ENCODE measurements around the gene RPL35A.
"Not testable (repeated sequence)": the region's sequence is repeated elsewhere in the genome, so short reads cannot be mapped to it uniquely, and the experiment has no call there.

The RPL35A gene

DNA sequence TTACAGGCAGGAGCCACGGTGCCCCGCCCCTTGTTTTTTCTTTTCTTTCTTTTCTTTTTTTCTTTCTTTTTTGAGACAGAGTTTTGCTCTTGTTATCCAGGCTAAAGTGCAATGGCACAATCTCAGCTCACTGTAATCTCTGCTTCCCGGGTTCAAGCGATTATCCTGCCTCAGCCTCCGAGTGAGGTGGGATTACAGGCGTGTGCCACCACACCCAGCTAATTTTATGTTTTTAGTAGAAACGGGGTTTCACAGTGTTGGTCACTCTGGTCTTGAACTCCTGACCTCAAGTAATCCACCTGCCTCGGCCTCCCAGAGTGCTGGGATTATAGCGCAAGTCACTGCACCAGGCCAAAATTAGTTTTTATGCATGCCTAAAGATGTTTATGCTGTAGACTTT lies 2.5 kb downstream of the RPL35A start:
- DNase-seq, result no peak

DNA sequence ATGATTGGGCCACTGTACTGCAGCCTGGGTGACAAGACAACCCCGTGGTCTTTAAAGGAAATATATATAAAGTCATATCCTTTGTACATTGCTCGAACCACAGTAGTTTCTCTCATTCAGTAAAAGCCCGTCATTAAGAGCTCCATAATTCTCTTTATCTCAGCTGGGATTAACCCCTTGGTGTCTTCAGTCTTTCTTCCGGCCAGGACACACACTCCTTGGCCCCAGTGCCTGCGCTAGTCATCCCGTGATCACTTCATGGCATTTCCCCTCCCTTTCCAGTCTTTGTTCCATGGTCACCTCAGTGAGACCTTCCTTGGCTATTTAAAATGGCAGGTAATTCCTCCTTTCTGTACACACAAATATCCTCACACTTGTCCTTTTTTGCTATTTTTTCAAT lies 3.3 kb downstream of the RPL35A start:
- no peak for DNase-seq

DNA sequence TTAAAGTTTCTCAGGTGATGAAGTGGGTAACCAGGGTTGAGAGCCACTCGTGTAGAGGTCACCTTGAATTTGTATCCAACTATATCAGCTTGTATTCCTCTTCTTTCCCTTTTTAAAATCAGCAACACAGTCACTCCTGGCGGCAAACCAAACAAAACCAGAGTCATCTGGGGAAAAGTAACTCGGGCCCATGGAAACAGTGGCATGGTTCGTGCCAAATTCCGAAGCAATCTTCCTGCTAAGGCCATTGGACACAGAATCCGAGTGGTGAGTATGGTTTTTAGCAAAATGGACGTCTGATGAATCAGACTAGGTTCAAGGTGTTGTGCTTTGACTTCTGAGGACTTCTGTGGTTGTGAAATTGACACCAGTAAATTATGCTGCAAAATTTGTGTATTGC lies 3.9 kb downstream of the RPL35A start:
- DNase-seq, result peak; percentile 2

DNA sequence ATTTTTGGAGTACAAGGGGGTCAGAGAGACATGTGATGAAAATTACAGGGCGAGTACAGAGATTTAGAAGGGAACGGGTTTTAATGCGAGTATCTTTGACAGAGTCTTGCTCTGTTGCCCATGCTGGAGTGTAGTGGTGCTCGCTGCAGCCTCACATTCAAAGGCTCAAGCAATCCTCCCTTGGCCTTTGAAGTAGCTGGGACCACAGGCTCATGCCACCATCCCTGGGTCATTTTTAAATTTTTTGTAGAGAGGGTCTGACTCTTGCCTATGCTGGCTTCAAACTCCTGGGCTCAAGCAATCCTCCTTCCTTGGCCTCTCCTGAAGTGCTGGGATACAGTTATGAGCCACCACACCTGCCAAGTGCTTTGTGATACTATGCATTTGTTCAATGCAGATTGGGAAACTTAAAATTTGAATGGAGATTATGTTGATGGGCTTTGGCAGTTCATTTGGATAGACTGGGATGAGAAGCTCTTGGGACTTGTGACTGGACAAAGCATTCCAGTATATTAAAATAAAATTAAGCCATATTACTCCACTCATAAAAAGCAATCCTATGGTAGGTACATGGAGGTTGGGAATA lies 6.0 kb downstream of the RPL35A start:
- DNase-seq, result no peak

- DNase-seq, result no peak
These were observed 6.6 kb downstream of the RPL35A start for GRCh38 chr3:197956626-197956988.

GRCh38 chr3:197957790-197958133 lies 7.8 kb downstream of the RPL35A start:
- DNase-seq, result no peak

DNA sequence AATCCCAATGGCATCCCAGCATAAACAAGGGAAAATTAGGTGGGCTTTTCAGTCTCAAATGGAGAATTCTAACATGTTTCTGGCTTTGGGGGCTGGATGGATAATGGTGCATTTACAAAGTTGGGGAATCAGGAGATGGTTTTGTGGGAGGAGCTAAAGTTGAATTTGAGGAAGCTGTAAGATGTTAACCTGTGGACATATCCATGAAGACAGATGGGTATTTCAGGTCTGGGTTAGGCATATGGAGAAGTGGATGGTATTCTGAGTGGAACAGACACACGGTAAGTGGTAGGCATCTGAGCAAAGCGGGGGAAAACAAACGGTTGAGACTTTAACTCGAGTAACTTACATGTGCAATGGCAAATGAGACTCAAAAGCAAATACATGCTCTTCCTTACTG lies 8.4 kb downstream of the RPL35A start:
- no peak for DNase-seq

- not testable (repeated sequence) for DNase-seq
These were observed 8.9 kb downstream of the RPL35A start for GRCh38 chr3:197958848-197959247.

DNA sequence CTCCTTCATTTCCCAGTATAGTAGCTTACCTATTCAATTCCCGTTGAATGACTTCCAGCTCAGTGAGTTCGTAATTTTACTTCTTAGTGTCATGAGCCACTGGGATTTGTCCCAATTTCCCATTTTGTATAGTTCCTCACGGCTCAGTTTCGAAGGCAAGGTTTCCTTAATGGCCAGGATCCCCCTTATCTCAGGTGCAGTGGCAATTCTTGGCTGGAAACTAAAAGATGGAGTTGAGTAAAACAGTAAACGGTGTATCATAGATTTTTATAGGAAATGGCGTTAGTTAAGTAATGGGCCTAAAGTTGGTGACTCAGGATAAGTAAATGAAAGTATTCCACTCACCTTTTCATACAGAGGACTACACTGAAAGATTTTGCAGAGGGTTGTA lies 9.5 kb downstream of the RPL35A start:
- no peak for DNase-seq

DNA sequence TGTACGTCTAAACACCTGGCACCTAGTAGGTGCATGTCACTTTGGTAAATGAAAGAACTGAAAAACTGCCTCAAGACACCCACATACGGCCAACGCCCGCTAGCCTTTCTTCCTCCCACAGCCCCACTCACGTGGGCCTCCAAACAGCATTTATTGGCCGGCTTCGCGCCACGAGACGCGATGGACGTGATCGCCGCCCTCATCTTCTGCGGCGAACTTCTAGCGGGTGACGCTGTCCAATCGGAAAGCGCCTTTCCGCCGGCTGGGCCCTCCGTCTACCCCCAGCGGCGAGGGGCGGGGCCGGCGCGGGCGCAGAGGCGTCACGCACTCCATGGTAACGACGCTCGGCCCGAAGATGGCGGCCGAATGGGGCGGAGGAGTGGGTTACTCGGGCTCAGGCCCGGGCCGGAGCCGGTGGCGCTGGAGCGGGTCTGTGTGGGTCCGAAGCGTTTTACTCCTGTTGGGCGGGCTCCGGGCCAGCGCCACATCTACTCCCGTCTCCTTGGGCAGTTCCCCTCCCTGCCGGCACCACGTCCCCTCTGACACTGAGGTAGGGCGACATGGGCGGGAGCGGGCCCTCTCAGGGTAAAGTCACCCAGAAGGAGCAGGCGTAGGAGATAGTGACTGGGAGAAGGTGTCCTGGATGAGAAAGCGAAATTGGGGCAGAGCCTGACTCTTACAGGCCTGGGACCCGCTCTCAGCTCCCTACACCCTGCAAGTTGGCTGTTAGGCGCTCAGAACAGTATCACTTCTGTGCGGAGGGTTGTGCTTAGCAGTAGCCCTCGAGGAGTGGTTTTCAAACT lies 10.1 kb downstream of the RPL35A start, which contains the start of gene LMLN:
LMLN (plus strand) TSS at position 327 of the 803 bp plus-strand sequence; CDS start at position 356, 29 bp downstream.
- peak; percentile 97 for DNase-seq

- DNase-seq, result peak; percentile 24
These were observed 10.9 kb downstream of the RPL35A start for GRCh38 chr3:197960694-197961581.

DNA sequence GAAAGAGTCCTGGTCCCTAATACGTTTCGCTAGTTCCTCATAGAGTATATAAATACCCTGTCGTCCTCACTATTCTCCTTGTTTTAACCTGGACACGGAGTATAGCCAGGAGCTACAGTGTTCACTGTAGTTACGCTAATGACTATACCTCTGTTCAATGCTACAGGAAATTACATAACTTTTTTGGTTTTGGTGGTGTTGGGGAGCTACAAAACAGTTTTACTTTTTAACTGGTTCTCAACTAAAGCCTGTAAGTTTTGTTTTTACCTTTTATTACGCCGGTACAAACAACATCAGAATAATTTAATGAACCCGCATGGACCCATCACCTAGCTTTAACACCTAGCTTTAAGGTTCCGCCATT lies 11.6 kb downstream of the RPL35A start:
- DNase-seq, result no peak

GRCh38 chr3:197963019-197963637 lies 13.1 kb downstream of the RPL35A start:
- DNase-seq, result no peak

DNA sequence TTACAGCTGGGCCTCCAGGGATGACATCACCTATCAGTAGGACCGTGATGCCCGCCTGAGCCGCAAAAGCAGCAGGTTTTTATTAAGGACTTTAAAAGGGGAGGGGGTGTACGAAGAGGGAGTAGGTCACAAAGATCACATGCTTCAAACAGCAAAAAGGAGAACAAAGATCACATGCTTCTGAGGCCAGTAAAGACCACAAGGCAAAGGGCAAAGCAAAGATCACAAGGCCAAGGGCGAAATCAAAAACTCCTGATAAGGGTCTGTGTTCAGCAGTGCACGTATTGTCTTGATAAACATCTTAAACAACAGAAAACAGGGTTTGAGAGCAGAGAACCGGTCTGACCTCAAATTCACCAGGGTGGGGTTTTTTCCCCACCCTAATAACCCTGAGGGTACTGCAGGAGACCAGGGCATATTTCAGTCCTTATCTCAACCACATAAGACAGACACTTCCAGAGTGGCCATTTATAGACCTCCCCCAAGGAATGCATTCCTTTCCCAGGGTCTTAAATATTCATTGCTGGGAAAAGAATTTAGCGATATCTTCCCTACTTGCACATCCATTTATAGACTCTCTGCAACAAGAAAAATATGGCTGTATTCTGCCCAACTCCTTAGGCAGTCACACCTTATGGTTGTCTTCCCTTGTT lies 17.5 kb downstream of the RPL35A start:
- DNase-seq, result not testable (repeated sequence)

GRCh38 chr3:197970588-197970987 lies 20.6 kb downstream of the RPL35A start:
- no peak for DNase-seq

DNA sequence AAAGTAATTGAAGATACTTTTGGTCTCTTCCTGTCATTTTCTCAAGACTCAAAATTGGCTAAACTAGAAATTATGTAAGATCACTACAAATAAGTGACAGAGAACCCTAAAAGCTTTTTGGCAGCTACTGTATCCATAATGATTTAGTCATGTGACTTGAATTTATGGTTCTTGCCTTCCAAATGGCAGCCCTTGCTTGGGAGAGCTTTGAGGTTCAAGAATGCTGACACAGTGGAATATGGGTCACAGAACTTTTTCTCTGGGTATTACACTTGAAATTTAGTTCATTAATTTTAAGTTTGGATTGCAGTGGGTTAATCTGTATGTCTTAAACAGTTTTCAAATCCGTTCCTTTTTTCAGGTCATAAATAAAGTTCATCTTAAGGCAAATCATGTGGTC lies 24.0 kb downstream of the RPL35A start:
- DNase-seq, result no peak

DNA sequence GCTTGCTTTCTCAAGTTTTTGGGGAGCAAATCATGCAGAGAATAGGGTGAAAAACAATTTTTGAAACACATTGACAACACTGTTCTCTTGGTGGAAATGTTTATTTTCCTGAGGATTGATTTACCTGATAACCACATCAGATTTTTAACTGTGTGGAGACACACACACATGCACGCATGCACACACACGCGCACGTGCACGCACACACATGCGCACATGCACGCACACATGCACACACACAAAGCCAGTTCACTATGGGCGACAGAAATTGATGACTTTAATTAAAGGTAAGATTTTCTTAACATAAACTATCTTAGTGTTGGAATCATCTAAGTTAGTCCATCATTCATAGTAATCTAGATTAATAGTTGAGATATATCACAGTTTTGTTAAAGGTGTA lies 25.3 kb downstream of the RPL35A start:
- no peak for DNase-seq

DNA sequence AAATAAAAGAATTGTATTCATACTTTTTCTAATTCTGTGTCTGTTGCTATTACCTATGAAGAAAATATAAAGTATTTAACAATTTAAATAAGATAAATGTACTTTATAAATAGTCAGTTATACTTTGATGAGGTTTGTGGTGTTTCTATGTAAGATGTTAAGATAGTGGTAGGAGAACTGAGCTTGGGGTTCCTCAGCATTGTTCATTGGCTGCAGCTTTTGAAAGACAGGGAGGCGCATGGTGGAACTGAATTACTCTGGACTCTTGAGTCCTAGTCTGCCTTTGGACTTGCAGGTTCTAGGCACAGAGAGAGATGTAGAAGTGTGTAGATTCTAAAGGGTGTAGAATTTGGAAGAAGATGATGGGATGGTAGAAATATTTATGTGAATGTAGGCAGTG lies 33.1 kb downstream of the RPL35A start:
- DNase-seq, result no peak

- no peak for DNase-seq
These were observed 39.7 kb downstream of the RPL35A start for GRCh38 chr3:197989651-197990050.

DNA sequence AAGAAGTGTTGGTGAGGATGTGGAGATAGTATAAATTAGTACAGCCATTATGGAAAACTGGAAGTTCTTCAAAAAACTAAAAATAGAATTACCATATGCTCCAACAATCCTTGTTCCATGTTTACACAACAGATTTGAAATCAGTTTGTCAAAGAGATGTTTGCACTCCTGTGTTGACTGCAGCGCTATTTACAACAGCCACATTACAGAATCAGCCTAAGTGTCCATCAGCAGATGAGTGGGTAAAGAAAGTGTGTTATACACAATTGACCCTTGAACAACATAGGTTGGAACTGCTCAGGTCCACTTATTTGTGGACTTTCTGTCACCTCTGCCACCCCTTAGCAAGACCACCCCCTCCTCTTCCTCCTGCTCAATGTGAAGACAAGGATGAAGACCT lies 44.7 kb downstream of the RPL35A start:
- no peak for DNase-seq

DNA sequence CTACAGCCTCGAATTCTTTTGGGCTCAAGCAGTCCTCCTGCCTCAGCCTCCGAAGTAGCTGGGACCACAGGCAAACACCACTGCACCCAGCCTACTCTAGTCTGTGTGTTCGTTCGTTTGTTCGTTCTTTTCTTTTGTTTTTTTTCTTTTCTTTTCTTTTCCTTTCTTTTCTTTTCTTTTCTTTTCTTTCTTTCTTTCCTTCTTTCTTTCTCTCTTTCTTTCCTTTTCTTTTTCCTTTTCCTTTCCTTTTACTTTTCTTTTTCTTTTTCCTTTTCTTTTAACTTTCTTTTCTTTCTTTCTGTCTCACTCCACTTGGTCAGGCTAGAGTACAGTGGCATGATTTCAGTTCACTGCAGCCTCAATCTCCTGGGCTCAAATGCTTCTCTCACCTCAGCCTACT lies 46.9 kb downstream of the RPL35A start:
- DNase-seq, result no peak

DNA sequence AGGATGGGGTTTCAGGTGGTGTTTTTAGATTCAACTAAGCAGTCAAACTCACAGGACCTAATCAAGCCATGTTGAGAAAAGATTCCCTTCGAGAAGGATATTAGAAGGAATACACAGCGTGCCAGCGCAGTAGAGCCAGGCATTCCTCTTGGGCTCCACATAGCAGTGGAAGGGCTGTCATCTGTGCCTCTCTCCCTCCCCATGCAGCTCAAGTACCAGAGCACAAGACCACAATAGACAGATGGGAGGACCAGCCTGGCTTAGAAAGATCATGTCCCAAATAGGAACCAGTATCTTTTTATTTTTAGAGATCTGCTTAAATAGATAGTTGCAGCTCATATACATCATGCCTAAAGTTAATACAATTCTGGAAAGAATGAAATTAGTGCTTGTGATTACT lies 47.9 kb downstream of the RPL35A start:
- DNase-seq, result no peak

Measured in fibroblast of skin of abdomen (primary cell).